Natural killer cell (primary cell): ENCODE results near the gene SYNGR1. TPM values are rescaled to one million over a fixed set of nuclear protein-coding genes. Genes with fewer than 3 reads are reported as not detected.
"Not testable (repeated sequence)": the region's sequence is repeated elsewhere in the genome, so short reads cannot be mapped to it uniquely, and the experiment has no call there.

Experiments
- ATAC-seq, 3 donors: fragments of 150-1000 bp in 2 of 3; fragments of 200-7000 bp in 1 of 3; cut with Tn5 transposase; 1 replicate in 1 of 3; 2 replicates in 2 of 3; pipeline ENCODE4 v1.10.0; 2021; ENCODE audit warnings: mild to moderate bottlenecking in 2 of 3, moderate library complexity in 2 of 3
- DNase-seq, 2 donors: peaks; one replicate each; pipeline versions ENCODE4 v3.0.0 to v3.0.0-alpha.2; 2013 to 2021; ENCODE audit warnings: mixed read lengths in 1 of 2
- H3K27ac ChIP-seq: one replicate; pipeline ENCODE4 v1.5.1; 2013; ENCODE audit warnings: mild to moderate bottlenecking, low read length
- H3K27me3 ChIP-seq: one replicate; pipeline ENCODE4 v1.6.1; 2013; ENCODE audit warnings: low read length; ENCODE audit not compliant: control insufficient read depth, insufficient read depth
- H3K36me3 ChIP-seq: one replicate; pipeline ENCODE4 v1.6.1; 2013; ENCODE audit warnings: low read length; ENCODE audit not compliant: control insufficient read depth, insufficient read depth
- H3K4me1 ChIP-seq: one replicate; pipeline ENCODE4 v1.6.1; 2013; ENCODE audit warnings: low read length; ENCODE audit not compliant: control insufficient read depth, insufficient read depth
- H3K4me3 ChIP-seq: one replicate; pipeline ENCODE4 v1.5.1; 2013; ENCODE audit warnings: low read length
- H3K9me3 ChIP-seq: one replicate; pipeline ENCODE4 v1.6.1; 2013; ENCODE audit warnings: low read length; ENCODE audit not compliant: control insufficient read depth, insufficient read depth
- H3K27ac Mint-ChIP-seq, 2 donors: one replicate each; pipeline ENCODE4 v1.8.0; 2022; ENCODE audit warnings: mild to moderate bottlenecking in 2 of 2, mixed read lengths in 2 of 2, moderate library complexity in 1 of 2
- H3K27me3 Mint-ChIP-seq, 2 donors: one replicate each; pipeline ENCODE4 v1.8.0; 2022; ENCODE audit warnings: low read depth in 2 of 2, mixed read lengths in 2 of 2
- H3K36me3 Mint-ChIP-seq: one replicate; pipeline ENCODE4 v1.8.0; 2022; ENCODE audit warnings: mixed read lengths
- H3K4me1 Mint-ChIP-seq, 2 donors: one replicate each; pipeline ENCODE4 v1.8.0; 2022; ENCODE audit warnings: mixed read lengths in 2 of 2
- H3K4me3 Mint-ChIP-seq: one replicate; pipeline ENCODE4 v1.8.0; 2022; ENCODE audit warnings: mild to moderate bottlenecking, moderate library complexity, mixed read lengths
- H3K9me3 Mint-ChIP-seq, 2 donors: one replicate each; pipeline ENCODE4 v1.8.0; 2022; ENCODE audit warnings: mixed read lengths in 2 of 2
- WGBS: methylation state at CpG from one replicate; pipeline ENCODE4 v1.1.7; 2013; ENCODE audit warnings: missing lambda C conversion rate; ENCODE audit not compliant: insufficient coverage; 5-methylcytosine and 5-hydroxymethylcytosine counted together
- intact Hi-C: fragments of 100-400 bp; cut with micrococcal nuclease; formaldehyde crosslinking; loops from one replicate; pipeline ENCODE4 v1.14.2; 2022
- total RNA-seq, 4 donors: library from RNA; stranded (reverse); fragments of 120-200 nt in 1 of 4; gene quantifications; one replicate each; pipeline versions ENCODE4 v1.2.3 to v1.2.4, GENCODE V29; 2013 to 2022
- TF ChIP-seq, protein P1 (sequence below): fragments of 200-600 bp; IDR thresholded peaks from one replicate; pipeline ENCODE4 v1.8.0; 2022; ENCODE audit warnings: antibody characterized with exemption

SYNGR1 gene
- total RNA-seq, 3 donors from 2014 or later (not counting 1 experiment from before 2014, with no cell fraction given), result 30.3 to 35.7 (median 31.3) TPM

DNA sequence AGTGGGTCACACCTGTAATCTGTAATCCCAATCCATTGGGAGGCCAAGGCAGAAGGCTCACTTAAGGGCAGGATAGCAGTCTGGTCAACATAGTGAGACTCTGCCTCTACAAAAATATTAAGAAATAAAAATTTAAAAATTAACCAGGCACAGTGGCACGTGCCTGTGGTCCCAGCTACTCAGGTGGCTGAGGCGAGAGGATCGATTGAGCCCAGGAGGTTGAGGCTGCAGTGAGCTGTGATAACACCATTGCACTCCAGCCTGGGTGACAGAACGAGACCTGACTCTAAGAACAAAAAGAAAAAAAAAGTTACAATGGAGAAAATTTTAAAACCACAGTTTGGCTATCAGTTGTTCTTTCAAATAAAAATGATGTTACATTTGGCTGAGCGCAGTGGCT lies 13.4 kb upstream of the SYNGR1 start:
- no peak overlapping the region for H3K4me3 ChIP-seq
- no peaks in the 10 kb centered on the region for H3K36me3 Mint-ChIP-seq
- no peak overlapping the region for H3K27ac Mint-ChIP-seq

DNA sequence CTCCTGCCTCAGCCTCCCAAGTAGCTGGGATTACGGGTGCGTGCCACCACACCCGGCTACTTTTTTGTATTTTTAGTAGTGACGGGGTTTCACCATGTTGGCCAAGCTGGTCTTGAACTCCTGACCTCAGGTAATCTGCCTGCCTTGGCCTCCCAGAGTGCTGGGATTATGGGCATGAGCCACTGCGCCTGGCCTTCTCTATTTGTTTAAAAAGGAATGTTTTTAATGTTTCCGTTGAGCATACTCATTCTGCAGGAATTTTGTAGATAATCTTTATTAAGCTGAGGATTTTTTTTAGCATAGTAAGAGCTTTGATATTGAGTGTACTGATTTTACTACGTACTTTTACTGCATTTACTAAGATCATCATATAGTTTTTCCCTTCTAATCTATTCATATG lies 10.0 kb upstream of the SYNGR1 start:
- H3K4me3 ChIP-seq, H3K27me3 ChIP-seq, H3K9me3 ChIP-seq, H3K9me3 Mint-ChIP-seq, H3K36me3 Mint-ChIP-seq, H3K36me3 ChIP-seq, DNase-seq, H3K27ac ChIP-seq, intact Hi-C loops, H3K4me3 Mint-ChIP-seq, H3K27ac Mint-ChIP-seq, H3K4me1 Mint-ChIP-seq, H3K4me1 ChIP-seq, ATAC-seq: not testable (repeated sequence)
- peaks cover 13 to 22% of the 10 kb centered on the region in 2 donors for H3K27me3 Mint-ChIP-seq
- 92% methylated on average over 6 of the region's 7 CpGs for WGBS

More for the DNA sequence above, 13.4 kb upstream of the SYNGR1 start:
- ATAC-seq (no peak), DNase-seq (no peak)
- no peak overlapping the region for H3K27ac ChIP-seq
- TF ChIP-seq, protein P1, sequence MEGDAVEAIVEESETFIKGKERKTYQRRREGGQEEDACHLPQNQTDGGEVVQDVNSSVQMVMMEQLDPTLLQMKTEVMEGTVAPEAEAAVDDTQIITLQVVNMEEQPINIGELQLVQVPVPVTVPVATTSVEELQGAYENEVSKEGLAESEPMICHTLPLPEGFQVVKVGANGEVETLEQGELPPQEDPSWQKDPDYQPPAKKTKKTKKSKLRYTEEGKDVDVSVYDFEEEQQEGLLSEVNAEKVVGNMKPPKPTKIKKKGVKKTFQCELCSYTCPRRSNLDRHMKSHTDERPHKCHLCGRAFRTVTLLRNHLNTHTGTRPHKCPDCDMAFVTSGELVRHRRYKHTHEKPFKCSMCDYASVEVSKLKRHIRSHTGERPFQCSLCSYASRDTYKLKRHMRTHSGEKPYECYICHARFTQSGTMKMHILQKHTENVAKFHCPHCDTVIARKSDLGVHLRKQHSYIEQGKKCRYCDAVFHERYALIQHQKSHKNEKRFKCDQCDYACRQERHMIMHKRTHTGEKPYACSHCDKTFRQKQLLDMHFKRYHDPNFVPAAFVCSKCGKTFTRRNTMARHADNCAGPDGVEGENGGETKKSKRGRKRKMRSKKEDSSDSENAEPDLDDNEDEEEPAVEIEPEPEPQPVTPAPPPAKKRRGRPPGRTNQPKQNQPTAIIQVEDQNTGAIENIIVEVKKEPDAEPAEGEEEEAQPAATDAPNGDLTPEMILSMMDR, result no peak
- WGBS, result 88% methylated on average over 5 of the region's 5 CpGs
- Mint-ChIP-seq H3K27me3 (peaks cover 4 to 12% of the 10 kb centered on the region in 2 donors), H3K4me3 (no peak overlapping the region), H3K4me1 (no peaks in the 10 kb centered on the region), H3K9me3 (no peaks in the 10 kb centered on the region)
- no peaks in the 10 kb centered on the region for H3K27me3 ChIP-seq
- no peaks in the 10 kb centered on the region for H3K9me3 ChIP-seq
- no peaks in the 10 kb centered on the region for H3K36me3 ChIP-seq
- H3K4me1 ChIP-seq, result no peaks in the 10 kb centered on the region
- intact Hi-C loops, result no loop called here

DNA sequence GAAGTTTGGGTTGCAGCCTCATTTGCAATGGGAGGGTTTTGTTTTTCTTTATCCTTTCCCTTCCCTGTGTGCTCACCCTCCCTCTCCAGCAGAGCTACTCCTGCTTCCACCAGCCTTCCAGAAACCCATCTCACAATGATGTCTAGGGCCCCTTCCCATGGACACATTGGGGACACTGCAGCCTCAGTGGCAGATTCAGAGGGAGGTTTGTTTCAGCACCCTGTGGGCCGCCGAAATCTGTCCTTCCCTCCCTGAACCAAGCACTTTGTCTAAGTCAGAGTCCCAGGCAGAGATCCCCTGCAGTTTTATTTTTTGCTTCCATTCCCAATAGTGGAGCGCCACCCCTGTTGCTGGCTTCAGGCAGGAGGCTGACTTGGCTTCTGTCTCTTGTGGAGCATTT lies 8.6 kb upstream of the SYNGR1 start:
- Mint-ChIP-seq H3K27me3 (peaks cover 13 to 22% of the 10 kb centered on the region in 2 donors), H3K4me3 (no peak overlapping the region), H3K27ac (no peak overlapping the region), H3K9me3 (no peaks in the 10 kb centered on the region), H3K4me1 (peaks cover 5 to 6% of the 10 kb centered on the region in 2 donors), H3K36me3 (no peaks in the 10 kb centered on the region)
- WGBS, result 93% methylated on average over 3 of the region's 3 CpGs
- Histone ChIP-seq H3K36me3 (no peaks in the 10 kb centered on the region), H3K27ac (no peak overlapping the region), H3K4me3 (no peak overlapping the region), H3K27me3 (no peaks in the 10 kb centered on the region), H3K9me3 (no peaks in the 10 kb centered on the region), H3K4me1 (no peaks in the 10 kb centered on the region)
- DNase-seq, result no peak
- TF ChIP-seq, protein P1, result no peak
- no peak for ATAC-seq
- intact Hi-C loops, result no loop called here

DNA sequence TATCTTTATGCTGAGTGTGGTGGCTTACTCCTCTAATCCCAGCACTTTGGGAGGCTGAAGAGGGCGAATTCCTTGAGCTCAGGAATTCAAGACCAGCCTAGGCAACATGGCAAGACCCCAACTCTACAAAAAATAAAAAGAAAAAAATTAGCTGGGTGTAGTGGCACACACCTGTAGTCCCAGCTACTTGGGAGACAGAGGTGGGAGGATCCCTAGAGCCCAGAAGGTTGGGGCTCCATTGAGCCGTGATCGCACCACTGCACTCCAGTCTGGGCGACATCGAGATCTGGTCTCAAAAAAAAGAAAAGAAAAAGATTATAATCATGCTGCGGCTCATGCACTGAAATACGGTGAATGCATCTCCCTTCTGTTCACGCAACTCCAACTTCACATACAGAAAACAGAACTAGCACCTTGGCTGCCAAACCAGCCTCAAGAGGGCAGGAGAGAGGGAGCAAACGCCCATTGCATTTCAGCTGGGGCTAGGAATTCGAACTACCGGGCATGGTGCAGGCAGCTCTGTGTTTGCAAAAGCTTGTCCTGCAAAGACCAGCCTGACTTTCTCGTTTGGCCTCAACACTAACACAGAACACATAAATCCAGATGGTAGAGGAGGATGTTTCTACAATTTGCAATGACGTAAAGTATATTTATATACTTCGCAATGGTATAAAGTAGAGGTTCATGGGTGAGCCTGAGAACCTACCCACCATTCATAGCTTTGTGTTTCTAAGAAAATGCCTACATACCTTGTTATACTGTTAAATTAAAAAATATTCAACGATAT lies 6.3 kb upstream of the SYNGR1 start:
- H3K4me1 Mint-ChIP-seq, result peaks cover 5 to 6% of the 10 kb centered on the region in 2 donors
- TF ChIP-seq, protein P1, result peak; percentile 63
- H3K27ac ChIP-seq, result no peak overlapping the region
- H3K4me3 Mint-ChIP-seq, result no peak overlapping the region
- peaks cover 16 to 22% of the 10 kb centered on the region in 2 donors for H3K27me3 Mint-ChIP-seq
- H3K9me3 ChIP-seq, result no peaks in the 10 kb centered on the region
- ATAC-seq (peak; percentile 61 to 84 (median 78)), DNase-seq (peak; percentile 33 to 78)
- H3K36me3 Mint-ChIP-seq, result no peaks in the 10 kb centered on the region
- no peaks in the 10 kb centered on the region for H3K9me3 Mint-ChIP-seq
- WGBS, result 16% methylated on average over 8 of the region's 15 CpGs
- H3K27ac Mint-ChIP-seq, result no peak overlapping the region
- H3K4me1 ChIP-seq, result peaks cover under 1% of the 10 kb centered on the region
- H3K36me3 ChIP-seq, result no peaks in the 10 kb centered on the region
- H3K4me3 ChIP-seq, result no peak overlapping the region
- intact Hi-C loops, result loop anchor here (2.0 kb wide), 1 partner anchor 187 kb away; no protein-coding TSS in a partner anchor
- H3K27me3 ChIP-seq, result no peaks in the 10 kb centered on the region
